ENCODE results near the gene TCFL5.

TCFL5 gene

GRCh38 chr20:62796699-62797491 lies 64.7 kb downstream of the TCFL5 start:
- no peak for DNase-seq (ENCODE audit: low read depth)

- no peak for DNase-seq (ENCODE audit: low read depth)
These were observed 66.4 kb downstream of the TCFL5 start for GRCh38 chr20:62795023-62795761.

- DNase-seq (ENCODE audit: low read depth), result peak; percentile 88
These were observed 67.5 kb downstream of the TCFL5 start for GRCh38 chr20:62794007-62794724.

- DNase-seq (ENCODE audit: low read depth), result no peak
These were observed 67.9 kb downstream of the TCFL5 start for GRCh38 chr20:62793757-62794006.

- DNase-seq (ENCODE audit: low read depth), result no peak
These were observed 68.5 kb downstream of the TCFL5 start for GRCh38 chr20:62792940-62793756.

- DNase-seq (ENCODE audit: low read depth), result no peak
These were observed 69.3 kb downstream of the TCFL5 start for GRCh38 chr20:62792182-62792939.

- DNase-seq (ENCODE audit: low read depth), result no peak
These were observed 70.1 kb downstream of the TCFL5 start for GRCh38 chr20:62791301-62792181.

All from stimulated activated CD8-positive, alpha-beta memory T cell treated with anti-CD3 and anti-CD28 coated beads, Interleukin-12 subunit alpha, Interleukin-12 subunit beta, amount 100 ng/mL, for 1 hour (primary cell).